HUDEP-2 (cell line): ENCODE measurements around the gene CIPC.

Source experiments
- DNase-seq, 76 experiments: peaks; one replicate each; lab custom pipeline; 2025; ENCODE audit not compliant: unreplicated experiment in 76 of 76; lab: John Stamatoyannopoulos, UW

The CIPC gene

DNA sequence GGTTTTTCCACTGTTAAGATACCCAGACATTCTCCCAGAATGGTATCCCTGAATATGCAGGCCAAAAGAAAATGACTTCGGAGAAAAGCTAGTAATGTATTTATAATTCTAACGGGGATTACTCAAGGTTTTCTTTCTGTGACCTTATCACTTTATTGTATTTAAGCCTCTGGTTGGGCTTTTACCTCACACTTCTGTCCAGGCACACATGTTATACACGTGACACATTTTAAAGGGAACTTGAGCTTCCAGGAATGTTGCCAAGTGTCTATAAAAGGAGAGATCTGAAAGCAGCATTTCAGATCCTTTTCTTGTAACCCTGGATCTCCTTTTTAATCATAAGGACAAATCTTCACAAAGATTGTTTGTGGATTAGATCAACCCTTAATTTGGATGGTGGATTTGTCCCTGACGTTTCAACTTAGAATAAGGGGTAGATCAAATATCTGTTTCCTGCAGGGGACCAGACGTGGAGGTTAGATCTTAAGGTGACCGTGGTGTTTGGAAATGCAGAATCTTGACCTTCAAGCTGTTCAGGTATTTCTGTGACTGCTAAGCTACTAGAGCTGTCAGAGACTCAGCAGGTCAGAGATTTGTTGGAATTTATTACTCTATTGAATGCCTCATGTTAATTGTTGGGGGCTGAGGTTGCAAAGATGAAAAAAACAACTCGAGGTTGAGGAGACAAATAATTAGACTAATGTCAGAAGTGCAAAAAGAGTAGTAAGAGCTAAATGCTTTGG, 1.5 kb downstream of the CIPC start:
- peak in 24 of 76 experiments; percentile 6 to 70 (median 32) for DNase-seq

- DNase-seq, result no peak
Measured at GRCh38 chr14:77100961-77101360, 2.9 kb downstream of the CIPC start.

DNA sequence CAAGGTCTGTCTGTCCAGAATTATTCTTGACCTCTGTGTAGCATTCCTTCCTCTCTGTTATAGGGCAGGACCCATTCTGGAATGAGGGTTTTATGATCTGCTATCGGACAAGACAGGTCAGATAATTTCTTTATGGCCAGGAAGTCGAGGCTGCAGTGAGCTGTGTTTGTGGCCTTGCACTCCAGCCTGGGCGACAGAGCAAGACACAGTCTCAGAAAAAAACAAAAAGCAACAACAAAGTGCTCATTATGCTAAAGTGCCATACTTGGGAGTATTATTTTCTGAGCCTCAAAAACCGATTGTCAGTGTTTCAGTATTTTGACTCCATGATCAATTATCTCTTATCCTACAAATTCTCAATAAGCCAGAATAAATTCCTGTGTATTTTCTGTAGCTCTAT, 4.1 kb downstream of the CIPC start:
- no peak for DNase-seq

DNA sequence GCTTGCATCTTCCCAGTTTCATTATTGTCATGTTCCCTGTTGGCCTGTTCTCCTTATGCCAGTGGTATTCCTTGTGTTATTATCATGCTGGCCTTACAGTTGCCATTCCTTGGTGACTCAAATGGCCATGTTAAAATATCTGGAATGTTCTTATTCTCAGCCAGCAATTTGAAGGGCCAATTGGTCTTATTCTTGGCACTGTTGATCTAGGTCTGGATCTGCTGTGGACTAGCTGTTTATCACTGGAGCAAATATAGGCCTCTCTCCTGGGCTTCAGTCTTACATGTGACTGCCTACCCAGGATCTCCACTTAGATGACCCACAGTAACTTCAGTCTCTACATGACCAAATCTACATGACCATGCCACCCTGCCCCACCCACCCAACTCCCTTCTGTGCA, 5.4 kb downstream of the CIPC start:
- no peak for DNase-seq

DNA sequence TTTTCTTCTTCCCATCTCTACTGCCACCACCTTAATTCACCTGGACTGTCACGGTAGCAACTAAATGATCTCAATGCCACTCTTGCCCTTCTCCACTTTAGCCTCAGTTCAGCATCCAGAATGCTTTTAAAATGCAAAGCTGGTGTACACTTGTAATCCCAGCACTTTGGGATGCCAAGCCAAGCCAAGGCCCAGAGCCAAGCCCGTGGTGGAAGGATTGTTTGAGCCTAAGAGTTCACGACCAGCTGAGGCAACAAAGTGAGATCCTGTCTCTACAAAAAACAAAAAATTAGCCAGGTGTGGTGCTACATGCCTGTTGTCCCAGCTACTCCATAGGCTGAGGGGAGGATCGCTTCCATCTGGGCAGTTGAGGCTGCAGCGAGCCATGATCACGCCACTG, 5.9 kb downstream of the CIPC start:
- no peak for DNase-seq

- no peak for DNase-seq
Measured at GRCh38 chr14:77104393-77104792, 6.3 kb downstream of the CIPC start.

- DNase-seq, result no peak
Measured at GRCh38 chr14:77105145-77105939, 7.3 kb downstream of the CIPC start.

DNA sequence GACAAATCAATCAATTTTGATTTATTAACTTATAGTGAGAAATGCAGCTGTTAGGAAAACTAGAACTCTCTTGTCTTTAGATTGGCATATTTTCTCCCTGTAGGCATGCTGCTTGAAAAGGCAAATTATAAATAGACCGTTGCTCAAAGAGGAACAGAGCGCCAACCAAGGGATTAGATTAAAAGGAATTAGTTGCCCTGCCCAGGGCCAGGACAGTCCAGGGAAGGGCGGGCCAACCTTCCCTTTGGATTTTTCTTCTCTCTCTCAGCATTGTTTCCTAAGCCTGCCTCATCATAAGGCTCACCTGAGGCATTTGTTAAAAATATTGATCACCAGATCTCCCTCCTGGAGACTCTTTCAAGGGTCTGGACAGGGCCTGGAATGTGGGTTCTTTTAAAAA, 8.6 kb downstream of the CIPC start:
- DNase-seq, result no peak

DNA sequence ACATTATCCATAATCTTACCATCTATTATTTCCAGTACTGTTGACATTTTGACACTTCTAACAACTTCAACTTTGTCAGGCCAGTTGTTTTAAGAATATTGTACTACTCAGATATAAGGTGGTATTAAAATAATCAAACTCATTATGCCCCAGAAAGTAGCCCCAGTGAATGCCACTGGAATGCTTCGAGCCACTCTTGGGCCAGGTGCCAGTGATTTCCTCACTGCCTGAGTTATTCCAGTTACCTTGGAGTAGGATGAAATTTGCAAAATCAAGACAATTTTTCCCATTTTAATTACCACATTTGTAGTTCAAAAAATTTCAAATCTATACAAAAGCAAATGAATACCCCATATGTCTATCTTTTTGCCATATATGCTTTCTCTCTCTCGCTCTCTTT, 9.2 kb downstream of the CIPC start:
- no peak for DNase-seq

DNA sequence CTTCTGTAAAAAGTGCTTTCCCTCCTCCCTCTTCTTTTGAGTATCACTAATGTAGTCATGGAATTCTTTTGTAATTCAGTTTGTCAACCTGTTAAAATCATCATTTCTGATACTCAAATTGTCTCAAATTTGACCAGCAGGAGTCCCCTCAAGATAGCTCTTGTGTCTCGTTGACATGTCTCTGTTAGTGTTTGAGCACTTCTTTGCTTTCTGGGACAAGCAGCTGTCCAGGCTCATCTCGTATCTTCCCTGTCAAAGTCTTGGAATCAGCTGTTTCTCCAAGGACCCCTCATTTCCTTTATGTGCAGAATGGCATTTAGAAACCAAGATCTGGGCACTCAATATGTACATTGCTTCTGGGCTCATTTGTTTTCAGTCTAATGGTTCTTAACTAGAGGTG, 10.7 kb downstream of the CIPC start:
- no peak for DNase-seq

DNA sequence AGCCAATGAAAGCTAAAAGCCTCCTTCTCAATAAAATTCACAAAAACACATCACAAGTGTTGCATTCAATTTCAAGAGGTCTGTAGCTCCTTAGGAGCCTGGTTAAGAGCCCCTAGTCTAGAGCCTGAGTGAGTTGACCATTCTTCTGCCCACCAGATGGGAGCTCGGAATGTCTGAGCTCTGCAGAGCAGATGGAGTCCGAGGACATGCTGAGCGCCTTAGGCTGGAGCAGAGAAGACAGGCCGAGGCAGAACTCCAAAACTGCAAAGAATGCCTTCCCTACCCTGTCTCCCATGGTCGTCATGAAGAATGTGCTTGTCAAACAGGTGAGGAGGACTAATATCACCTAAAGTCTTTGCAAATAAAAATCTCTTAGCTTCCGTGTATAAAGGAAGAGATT, 11.6 kb downstream of the CIPC start:
- no peak for DNase-seq

DNA sequence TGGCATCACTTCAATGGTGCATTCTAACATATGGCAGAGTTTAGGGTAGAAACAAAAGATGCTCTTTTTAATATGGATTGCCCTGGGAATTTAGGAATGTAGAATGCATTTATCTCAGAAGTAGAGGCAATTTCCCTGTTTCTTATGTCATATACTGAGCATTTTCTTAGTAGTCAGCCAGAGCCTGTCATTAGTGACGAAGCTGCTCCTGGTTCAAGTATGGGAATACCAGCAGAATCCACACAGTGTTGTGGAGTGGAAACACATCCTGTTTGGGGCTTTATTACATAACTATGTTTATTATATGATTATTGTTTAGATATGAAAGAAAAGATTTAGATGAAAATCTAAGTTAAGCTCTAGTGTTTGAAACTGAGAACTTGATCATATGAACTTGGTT, 12.2 kb downstream of the CIPC start:
- DNase-seq, result no peak

DNA sequence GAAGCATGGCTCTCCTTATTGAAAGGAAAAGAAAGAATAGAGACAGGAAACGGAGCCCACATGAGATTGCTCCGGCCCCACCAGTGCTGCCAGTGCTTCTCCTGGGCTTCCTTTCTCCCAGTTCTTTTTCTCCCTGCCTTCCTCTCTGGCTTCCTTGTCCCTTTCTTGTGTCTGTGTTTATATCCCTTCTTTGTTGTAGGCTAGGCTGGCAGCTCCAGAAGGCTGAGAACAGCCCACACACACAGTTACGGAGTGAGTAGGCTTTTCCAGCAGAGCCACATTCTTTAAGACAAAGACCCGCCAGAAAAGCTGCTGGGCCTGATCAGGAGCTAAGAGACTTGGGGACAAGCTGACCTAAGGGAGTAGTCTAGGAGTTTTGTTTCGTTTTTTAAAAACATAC, 13.0 kb downstream of the CIPC start:
- no peak for DNase-seq

GRCh38 chr14:77113644-77114043, 15.6 kb downstream of the CIPC start:
- DNase-seq, result no peak

- no peak for DNase-seq
Measured at GRCh38 chr14:77114609-77115008, 16.6 kb downstream of the CIPC start.

- DNase-seq, result no peak
Measured at GRCh38 chr14:77116172-77116817, 18.2 kb downstream of the CIPC start.

DNA sequence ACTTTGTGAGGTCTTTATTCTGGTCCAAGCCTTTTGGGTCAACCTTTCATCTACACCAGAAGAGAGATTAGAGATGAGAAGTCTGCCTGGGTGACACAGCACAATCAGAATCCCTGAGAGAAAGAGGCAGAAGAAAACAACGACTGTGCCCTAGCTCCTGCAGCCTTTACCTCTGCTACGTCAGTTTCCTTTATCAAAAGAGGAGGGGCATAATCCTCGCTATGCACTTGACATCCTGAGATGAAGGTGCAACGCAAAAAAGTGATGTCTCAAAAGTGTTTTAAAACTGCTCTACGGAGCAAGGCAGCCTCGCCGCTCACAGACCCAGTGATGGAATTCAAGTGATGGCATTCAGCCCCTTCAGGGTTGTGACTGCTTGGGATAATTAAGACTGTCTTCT, 21.8 kb downstream of the CIPC start:
- DNase-seq, result no peak

DNA sequence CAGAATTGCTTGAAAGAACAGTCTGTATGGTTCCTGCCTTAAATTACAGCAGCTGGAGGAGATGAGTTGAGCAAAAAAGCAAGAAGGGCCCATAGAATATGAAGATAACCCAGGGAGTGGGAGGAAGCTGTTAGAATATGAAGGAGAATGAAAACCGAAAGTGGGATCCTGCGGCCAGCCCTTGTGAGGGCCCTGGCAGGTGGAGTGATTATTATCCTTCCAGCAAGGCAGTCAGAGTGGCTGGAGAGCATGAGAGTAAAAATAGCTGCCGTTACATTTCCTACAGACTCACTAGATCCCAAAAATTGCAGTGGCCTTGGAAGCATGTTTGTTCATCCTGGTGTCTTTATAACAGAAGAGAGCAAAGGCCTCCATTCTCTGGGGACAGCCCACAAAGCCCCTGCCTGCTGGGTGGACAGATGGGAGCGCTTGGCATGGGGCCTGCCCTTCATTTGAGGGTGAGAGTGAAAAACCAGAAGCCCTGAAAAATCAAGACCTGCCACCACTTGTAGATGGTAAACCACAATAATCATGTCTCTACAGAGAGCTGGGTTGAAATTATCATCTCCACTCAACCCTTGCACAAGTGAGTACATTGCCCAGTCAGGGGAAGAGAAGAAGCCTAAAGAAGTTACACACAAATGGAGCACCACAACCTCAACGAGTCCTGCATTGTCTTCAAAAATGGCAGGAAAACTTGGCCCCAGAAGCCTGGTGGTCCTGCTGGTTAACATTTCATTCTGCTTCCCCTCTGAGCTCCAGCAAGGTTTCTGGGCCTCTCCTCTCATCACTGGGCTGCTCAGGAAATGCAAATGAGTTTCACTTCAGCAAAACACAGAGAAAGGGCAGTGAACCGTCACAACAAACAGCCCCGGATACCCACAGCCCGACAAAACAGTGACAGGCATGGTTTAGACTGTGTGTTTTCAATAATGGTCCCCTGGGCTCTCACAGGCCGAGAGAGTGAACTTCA, 23.0 kb downstream of the CIPC start:
- DNase-seq, result no peak

DNA sequence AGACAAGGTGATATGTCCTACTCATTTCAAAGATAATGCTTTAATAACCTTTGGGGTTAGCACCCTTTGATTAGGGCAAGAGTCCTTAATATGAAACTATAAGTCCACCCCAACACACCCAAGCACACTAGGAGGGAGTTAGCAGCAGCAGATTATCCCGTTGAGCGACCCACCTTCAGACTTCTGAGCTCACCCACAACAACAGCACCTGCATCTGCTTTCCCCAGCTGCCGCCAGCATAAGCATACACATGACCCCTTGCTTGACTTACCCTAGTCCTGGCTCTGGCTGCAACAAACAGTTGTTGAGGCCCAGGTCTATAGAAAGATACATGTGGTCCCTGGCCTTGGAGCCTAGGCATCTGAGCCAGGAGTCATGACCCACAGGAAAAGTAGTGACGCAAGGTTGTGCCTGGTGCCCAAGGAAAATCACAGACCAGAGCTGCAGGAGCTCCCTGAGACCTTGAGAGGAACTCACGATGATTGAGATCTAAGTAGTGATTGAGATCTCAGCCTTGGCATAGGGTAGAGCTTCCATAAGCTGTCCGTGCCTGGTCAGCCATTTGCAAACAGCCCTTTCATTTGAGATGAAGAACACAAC, 24.6 kb downstream of the CIPC start:
- DNase-seq, result no peak
